Measurements from ENCODE around the gene WASHC2A. TPM values are rescaled to one million over a fixed set of nuclear protein-coding genes. Genes with fewer than 3 reads are reported as not detected.
"Not testable (repeated sequence)": the region's sequence is repeated elsewhere in the genome, so short reads cannot be mapped to it uniquely, and the experiment has no call there.

Gene WASHC2A
- total RNA-seq, 2 experiments from 2014 or later, result 23.5 to 27.9 TPM

- H3K27ac Mint-ChIP-seq; CTCF ChIA-PET; POLR2A ChIA-PET; H3K4me3 Mint-ChIP-seq; H3K27me3 Mint-ChIP-seq; H3K4me1 Mint-ChIP-seq (ENCODE audit: low read depth); H3K9me3 Mint-ChIP-seq; intact Hi-C loops (cut with micrococcal nuclease); ATAC-seq; DNase-seq: not testable (repeated sequence)
- H3K36me3 Mint-ChIP-seq (ENCODE audit: low read depth), result peaks cover 13% of the 10 kb centered on the region
These were observed 33.4 kb downstream of the WASHC2A start for GRCh38 chr10:50101139-50101582.

GRCh38 chr10:50101747-50102146 lies 34.0 kb downstream of the WASHC2A start:
- H3K27me3 Mint-ChIP-seq, H3K9me3 Mint-ChIP-seq: not testable (repeated sequence)

GRCh38 chr10:50102267-50102666 lies 34.5 kb downstream of the WASHC2A start:
- H3K4me1 Mint-ChIP-seq (ENCODE audit: low read depth); intact Hi-C loops (cut with micrococcal nuclease); H3K9me3 Mint-ChIP-seq; H3K27me3 Mint-ChIP-seq; CTCF ChIA-PET; POLR2A ChIA-PET; H3K27ac Mint-ChIP-seq; ATAC-seq; DNase-seq; H3K4me3 Mint-ChIP-seq: not testable (repeated sequence)
- H3K36me3 Mint-ChIP-seq (ENCODE audit: low read depth), result peaks cover 13% of the 10 kb centered on the region

More at GRCh38 chr10:50101747-50102146, 34.0 kb downstream of the WASHC2A start:
- intact Hi-C loops (cut with micrococcal nuclease); H3K27ac Mint-ChIP-seq; CTCF ChIA-PET; H3K4me3 Mint-ChIP-seq; H3K4me1 Mint-ChIP-seq (ENCODE audit: low read depth); POLR2A ChIA-PET; DNase-seq; ATAC-seq: not testable (repeated sequence)
- peaks cover 13% of the 10 kb centered on the region for H3K36me3 Mint-ChIP-seq (ENCODE audit: low read depth)

GRCh38 chr10:50108999-50109698 lies 41.4 kb downstream of the WASHC2A start:
- H3K36me3 Mint-ChIP-seq (ENCODE audit: low read depth); DNase-seq; H3K4me3 Mint-ChIP-seq; H3K4me1 Mint-ChIP-seq (ENCODE audit: low read depth); CTCF ChIA-PET; ATAC-seq; H3K27ac Mint-ChIP-seq; H3K9me3 Mint-ChIP-seq; POLR2A ChIA-PET; H3K27me3 Mint-ChIP-seq; intact Hi-C loops (cut with micrococcal nuclease): not testable (repeated sequence)

DNA sequence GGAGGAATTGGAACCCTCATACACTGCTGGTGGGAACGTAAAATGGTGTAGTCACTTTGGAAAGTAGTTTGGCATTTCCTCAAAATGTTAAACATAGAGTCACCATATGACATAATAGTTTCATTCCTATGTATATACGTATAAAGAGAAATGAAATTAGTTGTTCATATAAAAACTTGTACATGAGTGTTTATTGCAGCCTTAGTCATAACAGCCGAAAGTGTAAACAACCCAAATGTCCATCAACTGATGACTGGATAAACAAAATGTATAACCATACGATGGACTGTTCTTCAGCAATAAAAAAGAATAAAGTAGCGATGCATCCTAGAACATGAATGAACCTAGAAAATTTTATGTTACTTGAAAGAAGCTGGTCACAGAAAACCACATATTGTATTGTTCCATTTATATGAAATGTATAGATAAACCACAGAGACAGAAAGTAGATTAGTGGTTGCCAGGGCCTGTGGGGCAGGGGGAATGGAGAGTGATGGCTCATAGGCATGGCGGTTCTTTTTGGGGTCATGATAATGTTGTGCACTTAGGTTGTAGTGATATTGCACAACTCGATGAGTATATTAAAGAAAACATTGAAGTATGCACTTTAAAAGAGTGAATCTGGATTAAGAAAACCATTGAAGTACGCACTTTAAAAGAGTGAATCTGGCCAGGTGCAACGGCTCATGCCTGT lies 44.8 kb downstream of the WASHC2A start:
- H3K4me3 Mint-ChIP-seq; ATAC-seq; H3K36me3 Mint-ChIP-seq (ENCODE audit: low read depth); H3K27me3 Mint-ChIP-seq; POLR2A ChIA-PET; H3K9me3 Mint-ChIP-seq; H3K27ac Mint-ChIP-seq; H3K4me1 Mint-ChIP-seq (ENCODE audit: low read depth); CTCF ChIA-PET; DNase-seq; intact Hi-C loops (cut with micrococcal nuclease): not testable (repeated sequence)

DNA sequence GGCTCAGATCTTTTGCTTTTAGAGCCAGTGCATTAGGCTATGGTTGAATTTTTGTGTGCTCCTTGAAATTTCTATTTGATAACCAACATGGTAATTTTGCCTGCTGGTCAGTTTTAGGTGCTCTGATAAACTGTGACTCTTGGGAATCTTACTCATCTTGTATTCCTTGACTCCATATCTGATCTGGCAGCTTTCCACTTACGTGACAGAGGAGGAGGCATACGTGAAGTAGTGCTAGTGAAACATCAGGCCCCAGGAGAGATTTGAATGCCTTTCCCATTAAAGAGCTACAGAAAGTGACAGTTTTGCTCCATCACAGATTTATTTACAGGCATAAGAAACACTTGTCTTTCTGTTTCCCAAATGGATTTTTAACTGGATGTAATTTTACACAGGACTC lies 59.0 kb downstream of the WASHC2A start:
- CTCF ChIA-PET; DNase-seq; H3K36me3 Mint-ChIP-seq (ENCODE audit: low read depth); H3K27me3 Mint-ChIP-seq; H3K27ac Mint-ChIP-seq; H3K4me1 Mint-ChIP-seq (ENCODE audit: low read depth); intact Hi-C loops (cut with micrococcal nuclease); H3K4me3 Mint-ChIP-seq; ATAC-seq; POLR2A ChIA-PET; H3K9me3 Mint-ChIP-seq: not testable (repeated sequence)

DNA sequence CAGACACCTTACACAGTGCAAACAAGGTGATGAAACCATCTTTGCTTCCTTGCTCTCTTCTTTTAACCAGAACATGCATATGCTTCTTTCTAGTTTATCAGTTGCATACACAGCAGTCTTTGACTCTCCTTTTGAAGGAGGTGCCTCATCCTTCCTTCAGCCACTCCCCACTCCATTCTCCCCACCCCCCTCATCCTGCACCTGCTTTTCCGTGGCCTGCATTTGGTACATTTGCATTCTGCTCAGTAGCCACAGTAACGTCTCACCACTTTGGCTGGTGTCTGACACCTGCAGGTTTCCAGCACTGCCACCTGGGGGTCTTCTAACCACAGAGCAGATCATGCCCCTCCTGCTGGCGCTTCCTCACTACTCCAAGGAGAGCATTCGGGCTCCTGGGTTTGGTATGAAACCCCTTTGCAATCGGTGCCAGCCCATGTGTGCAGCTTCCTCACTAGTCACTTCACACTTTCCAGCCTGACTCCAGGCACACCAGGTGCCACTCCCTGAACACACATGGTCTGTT lies 60.1 kb downstream of the WASHC2A start:
- DNase-seq; POLR2A ChIA-PET; H3K36me3 Mint-ChIP-seq (ENCODE audit: low read depth); H3K27ac Mint-ChIP-seq; H3K4me3 Mint-ChIP-seq; H3K27me3 Mint-ChIP-seq; ATAC-seq; H3K9me3 Mint-ChIP-seq; CTCF ChIA-PET; H3K4me1 Mint-ChIP-seq (ENCODE audit: low read depth); intact Hi-C loops (cut with micrococcal nuclease): not testable (repeated sequence)

DNA sequence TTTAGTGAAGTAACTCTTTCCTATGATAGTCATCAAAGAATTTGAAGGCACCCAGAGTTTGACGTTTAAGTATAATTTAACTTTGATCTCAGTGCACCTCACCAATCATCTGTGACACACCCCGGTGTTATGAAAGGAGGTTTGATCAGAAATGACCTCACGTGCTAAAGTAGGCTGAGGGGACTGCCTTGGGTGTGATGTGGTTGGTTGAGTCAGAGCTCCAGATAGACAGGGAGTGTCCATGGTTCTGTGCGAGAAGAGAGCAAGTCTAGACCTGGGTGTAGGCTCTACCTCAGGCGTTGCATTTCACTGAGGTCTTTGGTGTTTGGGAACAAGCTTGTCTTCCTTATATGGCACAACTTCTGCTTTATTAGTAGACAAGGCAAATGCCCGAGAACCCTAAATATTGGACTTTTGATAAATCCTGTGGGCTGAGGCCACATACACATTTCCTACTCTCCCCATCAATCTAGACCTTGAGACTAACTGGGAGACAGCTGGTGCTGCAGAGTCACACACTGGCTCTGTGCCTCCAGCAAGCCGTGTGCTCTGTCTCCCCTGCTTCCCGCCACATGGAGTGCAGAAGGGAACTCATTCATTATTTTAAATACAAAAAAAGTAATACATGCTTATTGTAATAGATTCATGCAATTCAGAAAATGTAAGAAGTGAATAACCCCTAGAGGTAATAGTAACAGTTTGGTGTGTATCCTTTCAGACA lies 63.7 kb downstream of the WASHC2A start:
- CTCF ChIA-PET; H3K27me3 Mint-ChIP-seq; POLR2A ChIA-PET; H3K27ac Mint-ChIP-seq; intact Hi-C loops (cut with micrococcal nuclease); H3K4me3 Mint-ChIP-seq; H3K9me3 Mint-ChIP-seq; DNase-seq; H3K4me1 Mint-ChIP-seq (ENCODE audit: low read depth); ATAC-seq: not testable (repeated sequence)
- H3K36me3 Mint-ChIP-seq (ENCODE audit: low read depth), result peaks cover 18% of the 10 kb centered on the region

- H3K36me3 Mint-ChIP-seq (ENCODE audit: low read depth), result peaks cover 19% of the 10 kb centered on the region
- H3K27me3 Mint-ChIP-seq; H3K4me1 Mint-ChIP-seq (ENCODE audit: low read depth); ATAC-seq; POLR2A ChIA-PET; H3K27ac Mint-ChIP-seq; CTCF ChIA-PET; DNase-seq; H3K4me3 Mint-ChIP-seq; H3K9me3 Mint-ChIP-seq; intact Hi-C loops (cut with micrococcal nuclease): not testable (repeated sequence)
These were observed 64.6 kb downstream of the WASHC2A start for GRCh38 chr10:50132322-50132721.

GRCh38 chr10:50132841-50133240 lies 65.1 kb downstream of the WASHC2A start:
- CTCF ChIA-PET; H3K27ac Mint-ChIP-seq; H3K4me1 Mint-ChIP-seq (ENCODE audit: low read depth); intact Hi-C loops (cut with micrococcal nuclease); H3K27me3 Mint-ChIP-seq; H3K9me3 Mint-ChIP-seq; DNase-seq; POLR2A ChIA-PET; H3K4me3 Mint-ChIP-seq; ATAC-seq: not testable (repeated sequence)
- H3K36me3 Mint-ChIP-seq (ENCODE audit: low read depth), result peaks cover 19% of the 10 kb centered on the region

GRCh38 chr10:50143512-50144174 lies 75.9 kb downstream of the WASHC2A start:
- DNase-seq, result peak; percentile 25

More at GRCh38 chr10:50143512-50144174, 75.9 kb downstream of the WASHC2A start:
- H3K27me3 Mint-ChIP-seq; H3K4me1 Mint-ChIP-seq (ENCODE audit: low read depth); H3K9me3 Mint-ChIP-seq; H3K36me3 Mint-ChIP-seq (ENCODE audit: low read depth); H3K4me3 Mint-ChIP-seq; CTCF ChIA-PET; intact Hi-C loops (cut with micrococcal nuclease); H3K27ac Mint-ChIP-seq; POLR2A ChIA-PET: not testable (repeated sequence)
- peak; percentile 39 for ATAC-seq

Data from activated CD8-positive, alpha-beta T cell treated with anti-CD3 and anti-CD28 coated beads for 36 hours (primary cell).